Measurements from ENCODE around the gene AP5S1.
A peak's percentile ranks its signal among the peaks of the same experiment; 100 is the strongest.
"Not testable (repeated sequence)": the region's sequence is repeated elsewhere in the genome, so short reads cannot be mapped to it uniquely, and the experiment has no call there.

AP5S1 gene

GRCh38 chr20:3784216-3784853, 36.0 kb upstream of the AP5S1 start:
- Histone ChIP-seq H3K4me3 (ENCODE audit: low read depth in 1 of 2, low read length in 2 of 2) (peak overlapping the region in 1 of 2 donors; percentile 84), H3K4me1 (ENCODE audit: insufficient read depth, low read length) (peaks cover 41% of the 10 kb centered on the region), H3K27ac (ENCODE audit: low read depth, low read length) (no peak overlapping the region), H3K9ac (ENCODE audit: low read length) (peak overlapping the region; percentile 50), H3K27me3 (ENCODE audit: control insufficient read depth in 1 of 2, insufficient read depth in 2 of 2, low read length in 2 of 2) (no peaks in the 10 kb centered on the region), H3K9me3 (ENCODE audit: low read length) (no peaks in the 10 kb centered on the region), H3K36me3 (ENCODE audit: insufficient read depth, low read length) (no peaks in the 10 kb centered on the region)

DNA sequence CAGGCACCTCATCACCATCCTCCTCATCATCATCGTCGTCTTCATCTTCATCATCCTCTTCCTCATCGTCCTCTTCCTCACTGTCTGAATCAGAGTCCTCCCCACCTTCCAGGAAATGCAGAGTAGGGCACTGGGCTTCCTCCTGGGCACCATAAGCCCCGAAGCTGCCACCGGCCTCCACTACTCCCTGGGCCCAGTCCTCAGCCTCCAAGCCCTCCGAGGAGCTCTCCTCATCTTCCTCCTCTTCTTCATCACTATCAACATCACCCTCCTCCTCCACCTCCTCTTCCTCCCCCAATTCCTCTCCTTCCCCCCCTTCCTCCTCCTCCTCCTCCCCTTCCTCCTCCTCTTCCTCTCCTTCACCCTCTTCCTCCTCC, 35.5 kb upstream of the AP5S1 start:
- Histone ChIP-seq H3K36me3 (ENCODE audit: insufficient read depth, low read length) (no peaks in the 10 kb centered on the region), H3K9ac (ENCODE audit: low read length) (peak overlapping the region; percentile 57), H3K27me3 (ENCODE audit: control insufficient read depth in 1 of 2, insufficient read depth in 2 of 2, low read length in 2 of 2) (no peaks in the 10 kb centered on the region), H3K4me3 (ENCODE audit: low read depth in 1 of 2, low read length in 2 of 2) (peak overlapping the region; percentile 71 to 84), H3K4me1 (ENCODE audit: insufficient read depth, low read length) (peaks cover 41% of the 10 kb centered on the region), H3K27ac (ENCODE audit: low read depth, low read length) (no peak overlapping the region), H3K9me3 (ENCODE audit: low read length) (no peaks in the 10 kb centered on the region)

GRCh38 chr20:3785240-3786125, 34.9 kb upstream of the AP5S1 start:
- Histone ChIP-seq H3K9ac (ENCODE audit: low read length) (peak overlapping the region; percentile 57), H3K4me1 (ENCODE audit: insufficient read depth, low read length) (peaks cover 41% of the 10 kb centered on the region), H3K4me3 (ENCODE audit: low read depth in 1 of 2, low read length in 2 of 2) (peak overlapping the region; percentile 71 to 84), H3K9me3 (ENCODE audit: low read length) (no peaks in the 10 kb centered on the region), H3K27me3 (ENCODE audit: control insufficient read depth in 1 of 2, insufficient read depth in 2 of 2, low read length in 2 of 2) (no peaks in the 10 kb centered on the region), H3K27ac (ENCODE audit: low read depth, low read length) (peak overlapping the region; percentile 78), H3K36me3 (ENCODE audit: insufficient read depth, low read length) (no peaks in the 10 kb centered on the region)

DNA sequence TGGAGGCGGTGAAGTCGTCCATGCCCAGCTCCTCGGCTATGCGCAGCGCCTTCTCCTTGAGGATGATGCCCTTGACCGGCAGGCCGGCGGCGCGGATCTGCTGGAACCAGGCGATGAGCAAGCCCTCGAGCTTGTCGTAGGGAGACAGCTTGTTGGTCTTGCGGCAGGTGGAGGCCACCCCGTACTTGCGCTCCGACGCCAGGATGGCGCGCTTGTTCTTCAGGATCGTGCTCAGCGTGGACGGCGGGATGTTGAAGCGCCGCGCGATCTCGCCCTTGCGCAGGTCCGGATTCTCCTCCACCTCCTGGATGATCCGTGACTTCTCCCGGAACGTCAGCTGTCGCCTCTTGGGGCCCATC, 34.2 kb upstream of the AP5S1 start:
- no peaks in the 10 kb centered on the region for H3K27me3 ChIP-seq (ENCODE audit: control insufficient read depth in 1 of 2, insufficient read depth in 2 of 2, low read length in 2 of 2)
- peak overlapping the region; percentile 57 for H3K9ac ChIP-seq (ENCODE audit: low read length)
- H3K4me3 ChIP-seq (ENCODE audit: low read depth in 1 of 2, low read length in 2 of 2): peak overlapping the region; percentile 71 to 84
- no peaks in the 10 kb centered on the region for H3K36me3 ChIP-seq (ENCODE audit: insufficient read depth, low read length)
- H3K9me3 ChIP-seq (ENCODE audit: low read length): no peaks in the 10 kb centered on the region
- peak overlapping the region; percentile 78 for H3K27ac ChIP-seq (ENCODE audit: low read depth, low read length)
- peaks cover 36% of the 10 kb centered on the region for H3K4me1 ChIP-seq (ENCODE audit: insufficient read depth, low read length)

- no peaks in the 10 kb centered on the region for H3K36me3 ChIP-seq (ENCODE audit: insufficient read depth, low read length)
- H3K9ac ChIP-seq (ENCODE audit: low read length): peak within 1 kb of the TSS; percentile 57
- H3K9me3 ChIP-seq (ENCODE audit: low read length): no peaks in the 10 kb centered on the region
- H3K27me3 ChIP-seq (ENCODE audit: control insufficient read depth in 1 of 2, insufficient read depth in 2 of 2, low read length in 2 of 2): no peaks in the 10 kb centered on the region
- H3K4me1 ChIP-seq (ENCODE audit: insufficient read depth, low read length): peaks cover 31% of the 10 kb centered on the region
- peak within 1 kb of the TSS; percentile 71 to 84 for H3K4me3 ChIP-seq (ENCODE audit: low read depth in 1 of 2, low read length in 2 of 2)
- H3K27ac ChIP-seq (ENCODE audit: low read depth, low read length): peak within 1 kb of the TSS; percentile 78
Observed at GRCh38 chr20:3786665-3787323, 33.6 kb upstream of the AP5S1 start, which contains the start of gene CENPB. Gene CENPB, minus strand, starts transcription at chr20:3786740. Its CDS starts 257 bp downstream, at chr20:3786483.

- no peak overlapping the region for H3K4me3 ChIP-seq (ENCODE audit: low read depth in 1 of 2, low read length in 2 of 2)
- H3K27me3 ChIP-seq (ENCODE audit: control insufficient read depth in 1 of 2, insufficient read depth in 2 of 2, low read length in 2 of 2): no peaks in the 10 kb centered on the region
Observed at GRCh38 chr20:3787324-3788014, 32.9 kb upstream of the AP5S1 start.

DNA sequence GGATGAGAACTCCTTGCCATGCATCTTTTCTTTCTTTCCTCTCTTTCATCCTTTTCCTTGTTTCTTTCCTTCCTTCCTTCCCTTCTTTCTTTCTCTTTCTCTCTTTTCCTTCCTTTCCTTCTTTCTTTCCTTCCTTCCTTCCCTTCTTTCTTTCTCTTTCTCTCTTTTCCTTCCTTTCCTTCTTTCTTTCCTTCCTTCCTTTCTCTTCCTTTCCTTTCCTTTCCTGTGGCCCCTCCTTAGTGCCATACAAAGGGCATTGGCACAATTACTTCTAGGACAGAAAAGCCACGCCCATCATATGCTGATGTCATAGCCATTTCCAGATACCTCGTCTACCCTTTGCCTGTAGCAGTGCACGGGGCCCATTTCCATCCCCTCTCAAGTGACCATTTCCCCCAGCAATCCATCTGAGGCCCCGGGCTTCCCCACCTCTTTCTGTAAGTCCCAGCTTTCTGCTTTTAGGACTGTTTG, 31.6 kb upstream of the AP5S1 start:
- Histone ChIP-seq H3K27me3 (ENCODE audit: control insufficient read depth in 1 of 2, insufficient read depth in 2 of 2, low read length in 2 of 2) (no peaks in the 10 kb centered on the region), H3K4me1 (ENCODE audit: insufficient read depth, low read length) (peaks cover 26% of the 10 kb centered on the region), H3K9ac (ENCODE audit: low read length) (no peak overlapping the region), H3K27ac (ENCODE audit: low read depth, low read length) (no peak overlapping the region), H3K4me3 (ENCODE audit: low read depth in 1 of 2, low read length in 2 of 2) (no peak overlapping the region), H3K36me3 (ENCODE audit: insufficient read depth, low read length) (no peaks in the 10 kb centered on the region), H3K9me3 (ENCODE audit: low read length) (no peaks in the 10 kb centered on the region)

More at GRCh38 chr20:3787324-3788014, 32.9 kb upstream of the AP5S1 start:
- Histone ChIP-seq H3K4me1 (ENCODE audit: insufficient read depth, low read length) (peaks cover 31% of the 10 kb centered on the region), H3K9ac (ENCODE audit: low read length) (peak overlapping the region; percentile 27), H3K36me3 (ENCODE audit: insufficient read depth, low read length) (no peaks in the 10 kb centered on the region), H3K9me3 (ENCODE audit: low read length) (no peaks in the 10 kb centered on the region), H3K27ac (ENCODE audit: low read depth, low read length) (peak overlapping the region; percentile 42)

DNA sequence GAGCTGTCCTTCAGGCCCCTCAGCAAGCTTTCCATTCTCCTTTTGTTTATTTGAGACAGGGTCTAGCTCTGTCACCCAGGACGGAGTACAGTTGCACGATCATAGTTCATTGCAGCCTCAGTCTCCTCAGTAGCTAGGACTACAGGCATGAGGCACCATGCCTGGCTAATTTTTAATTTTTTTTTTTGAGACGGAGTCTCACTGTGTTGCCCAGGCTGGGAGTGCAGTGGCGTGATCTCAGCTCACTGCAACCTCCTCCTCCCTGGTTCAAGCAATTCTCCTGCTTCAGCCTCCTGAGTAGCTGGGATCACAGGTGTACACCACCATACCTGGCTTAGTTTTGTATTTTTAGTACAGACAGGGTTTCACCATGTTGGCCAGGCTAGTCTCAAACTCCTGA, 31.1 kb upstream of the AP5S1 start:
- not testable (repeated sequence) for H3K9ac ChIP-seq (ENCODE audit: low read length); H3K27ac ChIP-seq (ENCODE audit: low read depth, low read length); H3K27me3 ChIP-seq (ENCODE audit: control insufficient read depth in 1 of 2, insufficient read depth in 2 of 2, low read length in 2 of 2); H3K9me3 ChIP-seq (ENCODE audit: low read length); H3K4me3 ChIP-seq (ENCODE audit: low read depth in 1 of 2, low read length in 2 of 2); H3K36me3 ChIP-seq (ENCODE audit: insufficient read depth, low read length)
- H3K4me1 ChIP-seq (ENCODE audit: insufficient read depth, low read length): peaks cover 22% of the 10 kb centered on the region

DNA sequence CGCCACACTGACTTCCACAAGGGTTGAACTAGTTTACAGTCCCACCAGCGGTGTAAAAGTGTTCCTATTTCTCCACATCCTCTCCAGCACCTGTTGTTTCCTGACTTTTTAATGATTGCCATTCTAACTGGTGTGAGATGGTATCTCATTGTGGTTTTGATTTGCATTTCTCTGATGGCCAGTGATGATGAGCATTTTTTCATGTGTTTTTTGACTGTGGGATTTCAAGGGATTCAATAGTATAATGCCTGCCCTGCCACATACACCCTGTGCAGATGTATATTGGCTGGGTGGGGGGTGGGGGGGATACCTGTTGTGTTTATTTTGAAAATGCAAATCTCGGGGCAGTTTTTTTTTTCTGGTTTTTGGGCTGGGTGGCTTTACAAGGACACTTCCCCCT, 26.2 kb upstream of the AP5S1 start:
- H3K27me3 ChIP-seq (ENCODE audit: control insufficient read depth in 1 of 2, insufficient read depth in 2 of 2, low read length in 2 of 2); H3K9me3 ChIP-seq (ENCODE audit: low read length); H3K4me3 ChIP-seq (ENCODE audit: low read depth in 1 of 2, low read length in 2 of 2); H3K36me3 ChIP-seq (ENCODE audit: insufficient read depth, low read length); H3K9ac ChIP-seq (ENCODE audit: low read length); H3K27ac ChIP-seq (ENCODE audit: low read depth, low read length): not testable (repeated sequence)
- H3K4me1 ChIP-seq (ENCODE audit: insufficient read depth, low read length): peaks cover 33% of the 10 kb centered on the region

GRCh38 chr20:3794701-3795420, 25.5 kb upstream of the AP5S1 start:
- Histone ChIP-seq H3K36me3 (ENCODE audit: insufficient read depth, low read length) (peaks cover 8% of the 10 kb centered on the region), H3K9ac (ENCODE audit: low read length) (peak overlapping the region; percentile 86), H3K27ac (ENCODE audit: low read depth, low read length) (peak overlapping the region; percentile 87), H3K4me1 (ENCODE audit: insufficient read depth, low read length) (peaks cover 40% of the 10 kb centered on the region), H3K9me3 (ENCODE audit: low read length) (no peaks in the 10 kb centered on the region), H3K4me3 (ENCODE audit: low read depth in 1 of 2, low read length in 2 of 2) (peak overlapping the region in 1 of 2 donors; percentile 82), H3K27me3 (ENCODE audit: control insufficient read depth in 1 of 2, insufficient read depth in 2 of 2, low read length in 2 of 2) (no peaks in the 10 kb centered on the region)
